Head of caudate nucleus (tissue), 42 donors: ENCODE measurements around the gene VASH2.

Source experiments
- DNase-seq, 42 donors: peaks; one replicate each; pipeline versions ENCODE4 v3.0.0 to v3.0.0-alpha.2; 2020 to 2021; ENCODE audit warnings: mixed read lengths in 7 of 42
- intact Hi-C: fragments of 100-400 bp; cut with DNase I; formaldehyde crosslinking; loops from one replicate; pipeline ENCODE4 v1.15.0; 2022

VASH2 gene

GRCh38 chr1:212926372-212926771, 24.0 kb upstream of the VASH2 start:
- no peak for DNase-seq
- intact Hi-C loops: no loop called here

GRCh38 chr1:212928323-212929291, 21.7 kb upstream of the VASH2 start:
- no peak for DNase-seq
- intact Hi-C loops: no loop called here

GRCh38 chr1:212930986-212931678, 19.2 kb upstream of the VASH2 start:
- no peak for DNase-seq
- intact Hi-C loops: no loop called here

GRCh38 chr1:212933815-212934471, 16.4 kb upstream of the VASH2 start:
- no peak for DNase-seq
- intact Hi-C loops: no loop called here

- intact Hi-C loops: no loop called here
- DNase-seq: no peak
These were observed 14.9 kb upstream of the VASH2 start for GRCh38 chr1:212935387-212935981.

GRCh38 chr1:212937034-212937433, 13.3 kb upstream of the VASH2 start:
- DNase-seq: no peak
- intact Hi-C loops: no loop called here

- intact Hi-C loops: no loop called here
These were observed 11.5 kb upstream of the VASH2 start for GRCh38 chr1:212938846-212939245.

GRCh38 chr1:212941452-212941851, 8.9 kb upstream of the VASH2 start:
- intact Hi-C loops: no loop called here
- DNase-seq: no peak

More at GRCh38 chr1:212938846-212939245, 11.5 kb upstream of the VASH2 start:
- DNase-seq: peak in 1 of 42 donors; percentile 4

- intact Hi-C loops: no loop called here
- DNase-seq: peak in 1 of 42 donors; percentile 4
These were observed 7.5 kb upstream of the VASH2 start for GRCh38 chr1:212942679-212943392.

- DNase-seq: no peak
- intact Hi-C loops: no loop called here
These were observed 7.0 kb upstream of the VASH2 start for GRCh38 chr1:212943393-212943710.

GRCh38 chr1:212944229-212944901, 6.0 kb upstream of the VASH2 start:
- intact Hi-C loops: no loop called here
- no peak for DNase-seq

- no peak for DNase-seq
- intact Hi-C loops: no loop called here
These were observed 5.3 kb upstream of the VASH2 start for GRCh38 chr1:212945056-212945455.

- intact Hi-C loops: no loop called here
- no peak for DNase-seq
These were observed 4.7 kb upstream of the VASH2 start for GRCh38 chr1:212945463-212946160.

- intact Hi-C loops: no loop called here
- DNase-seq: no peak
These were observed 3.5 kb upstream of the VASH2 start for GRCh38 chr1:212946872-212947271.

GRCh38 chr1:212949771-212950170, 570 bp upstream of the VASH2 start:
- intact Hi-C loops: no loop called here
- DNase-seq: no peak

- intact Hi-C loops: no loop called here
- peak in 24 of 42 donors; percentile 8 to 49 (median 18) for DNase-seq
These were observed 995 bp downstream of the VASH2 start for GRCh38 chr1:212951126-212951946.
